NCI-H2227 treated with DMSO at 0.1 percent for 48 hours (cell line): Measurements from ENCODE around the gene NNMT.

Experiments used
- DNase-seq: peaks from one replicate; lab custom pipeline; 2025; lab: John Stamatoyannopoulos, UW

NNMT gene

GRCh38 chr11:114263513-114264170 is 32.6 kb upstream of the NNMT start:
- DNase-seq = no peak

- DNase-seq = no peak
Observed at GRCh38 chr11:114264381-114264780, 31.8 kb upstream of the NNMT start.

- no peak for DNase-seq
Observed at GRCh38 chr11:114265122-114265878, 30.9 kb upstream of the NNMT start.

GRCh38 chr11:114269498-114269897 is 26.7 kb upstream of the NNMT start:
- DNase-seq = no peak

GRCh38 chr11:114270531-114271270 is 25.5 kb upstream of the NNMT start:
- no peak for DNase-seq

GRCh38 chr11:114271316-114271715 is 24.9 kb upstream of the NNMT start:
- DNase-seq = no peak

- no peak for DNase-seq
Observed at GRCh38 chr11:114272311-114272710, 23.9 kb upstream of the NNMT start.

GRCh38 chr11:114273071-114273470 is 23.1 kb upstream of the NNMT start:
- no peak for DNase-seq

GRCh38 chr11:114273890-114274635 is 22.1 kb upstream of the NNMT start:
- DNase-seq = no peak

- DNase-seq = no peak
Observed at GRCh38 chr11:114274637-114275036, 21.6 kb upstream of the NNMT start.

GRCh38 chr11:114275280-114275679 is 20.9 kb upstream of the NNMT start:
- no peak for DNase-seq

- no peak for DNase-seq
Observed at GRCh38 chr11:114276077-114276476, 20.1 kb upstream of the NNMT start.

GRCh38 chr11:114277637-114278341 is 18.4 kb upstream of the NNMT start:
- DNase-seq = no peak

GRCh38 chr11:114278342-114279065 is 17.7 kb upstream of the NNMT start:
- no peak for DNase-seq

- DNase-seq = no peak
Observed at GRCh38 chr11:114279792-114280546, 16.2 kb upstream of the NNMT start.

- DNase-seq = peak; percentile 42
Observed at GRCh38 chr11:114280696-114281095, 15.5 kb upstream of the NNMT start.

- DNase-seq = no peak
Observed at GRCh38 chr11:114281388-114281956, 14.7 kb upstream of the NNMT start.

- DNase-seq = no peak
Observed at GRCh38 chr11:114282488-114282887, 13.7 kb upstream of the NNMT start.

GRCh38 chr11:114283422-114283821 is 12.8 kb upstream of the NNMT start:
- DNase-seq = no peak

- no peak for DNase-seq
Observed at GRCh38 chr11:114284021-114284420, 12.2 kb upstream of the NNMT start.
